SK-N-SH treated with all-trans-retinoic acid at 6 μM for 48 hours (cell line): ENCODE data around the gene SPATA2L.

Source experiments
- ATAC-seq: fragments of 200-7000 bp; cut with Tn5 transposase; 3 replicates; pipeline ENCODE4 v1.9.1; 2020; ENCODE audit warnings: mild to moderate bottlenecking, moderate library complexity
- ARNTL ChIP-seq: fragments of 450-650 bp; formaldehyde crosslinking; IDR thresholded peaks from 2 replicates; pipeline ENCODE4 v1.5.0; 2020; ENCODE audit warnings: low read depth, mild to moderate bottlenecking, moderate library complexity, borderline replicate concordance
- BACH2 ChIP-seq: fragments of 250-450 bp; sonication (Bioruptor Pico); IDR thresholded peaks from 2 replicates; pipeline ENCODE4 v1.9.0; 2021; ENCODE audit warnings: mild to moderate bottlenecking, borderline replicate concordance
- CREB5 ChIP-seq: fragments of 250-450 bp; sonication (Bioruptor Pico); IDR thresholded peaks from 2 replicates; pipeline ENCODE4 v1.5.1; 2020; ENCODE audit warnings: low read depth, mild to moderate bottlenecking, moderate library complexity
- CSDC2 ChIP-seq: fragments of 250-450 bp; sonication (Bioruptor Pico); IDR thresholded peaks from 2 replicates; pipeline ENCODE4 v1.5.0; 2020; ENCODE audit warnings: mild to moderate bottlenecking, moderate library complexity
- CSRNP3 ChIP-seq: fragments of 250-450 bp; sonication (Bioruptor Pico); IDR thresholded peaks from 2 replicates; pipeline ENCODE4 v1.5.1; 2021; ENCODE audit warnings: mild to moderate bottlenecking, moderate library complexity
- ESRRG ChIP-seq: fragments of 250-450 bp; sonication (Bioruptor Pico); IDR thresholded peaks from 2 replicates; pipeline ENCODE4 v1.6.1; 2021; ENCODE audit warnings: mild to moderate bottlenecking
- GLIS3 ChIP-seq: fragments of 250-450 bp; sonication (Bioruptor Pico); IDR thresholded peaks from 2 replicates; pipeline ENCODE4 v1.5.0; 2020; ENCODE audit warnings: mild to moderate bottlenecking, moderate library complexity
- ISL1 ChIP-seq: fragments of 250-450 bp; sonication (Bioruptor Pico); IDR thresholded peaks from 2 replicates; pipeline ENCODE4 v2.1.2; 2022; ENCODE audit warnings: mild to moderate bottlenecking, moderate library complexity
- OSR1 ChIP-seq: fragments of 250-450 bp; sonication (Bioruptor Pico); IDR thresholded peaks from 2 replicates; pipeline ENCODE4 v1.8.0; 2022; ENCODE audit warnings: moderate library complexity, mild to moderate bottlenecking, inconsistent platforms
- POU6F1 ChIP-seq: fragments of 250-450 bp; sonication (Bioruptor Pico); IDR thresholded peaks from 2 replicates; pipeline ENCODE4 v1.8.0; 2021; ENCODE audit warnings: low read depth, mild to moderate bottlenecking, moderate library complexity, borderline replicate concordance
- PPARA ChIP-seq: fragments of 250-450 bp; sonication (Bioruptor Pico); IDR thresholded peaks from 2 replicates; pipeline ENCODE4 v1.5.0; 2020; ENCODE audit warnings: mild to moderate bottlenecking, borderline replicate concordance
- RARB ChIP-seq: fragments of 250-450 bp; sonication (Bioruptor Pico); IDR thresholded peaks from 2 replicates; pipeline ENCODE4 v1.8.0; 2021; ENCODE audit warnings: mild to moderate bottlenecking, moderate library complexity
- SNAI2 ChIP-seq: fragments of 250-450 bp; sonication (Bioruptor Pico); IDR thresholded peaks from 2 replicates; pipeline ENCODE4 v1.5.0; 2020; ENCODE audit warnings: mild to moderate bottlenecking, moderate library complexity
- TCF4 ChIP-seq: fragments of 250-450 bp; sonication (Bioruptor Pico); IDR thresholded peaks from 2 replicates; pipeline ENCODE4 v1.8.0; 2021; ENCODE audit warnings: mild to moderate bottlenecking, moderate library complexity, borderline replicate concordance
- TOX ChIP-seq: fragments of 250-450 bp; sonication (Bioruptor Pico); IDR thresholded peaks from 2 replicates; pipeline ENCODE4 v1.8.0; 2021; ENCODE audit warnings: mild to moderate bottlenecking, moderate library complexity, borderline replicate concordance
- TSHZ2 ChIP-seq: fragments of 250-450 bp; sonication (Bioruptor Pico); IDR thresholded peaks from 2 replicates; pipeline ENCODE4 v1.5.0; 2020; ENCODE audit warnings: mild to moderate bottlenecking, moderate library complexity
- ZFP3 ChIP-seq: fragments of 250-450 bp; sonication (Bioruptor Pico); IDR thresholded peaks from 2 replicates; pipeline ENCODE4 v1.5.0; 2020; ENCODE audit warnings: mild to moderate bottlenecking, moderate library complexity
- ZFP30 ChIP-seq: fragments of 450-650 bp; formaldehyde crosslinking; IDR thresholded peaks from 2 replicates; pipeline ENCODE4 v1.5.0; 2022; ENCODE audit warnings: mild to moderate bottlenecking, moderate library complexity
- ZNF565 ChIP-seq: fragments of 450-650 bp; formaldehyde crosslinking; conservative IDR thresholded peaks from 2 replicates; pipeline ENCODE4 v1.5.0; 2020; ENCODE audit warnings: low read depth, mild to moderate bottlenecking, moderate library complexity
- ZNF70 ChIP-seq: fragments of 450-650 bp; formaldehyde crosslinking; IDR thresholded peaks from 2 replicates; pipeline ENCODE4 v1.5.0; 2020; ENCODE audit warnings: mild to moderate bottlenecking, moderate library complexity
- ZNF8 ChIP-seq: fragments of 450-650 bp; formaldehyde crosslinking; IDR thresholded peaks from 2 replicates; pipeline ENCODE4 v1.5.0; 2020; ENCODE audit warnings: mild to moderate bottlenecking, moderate library complexity

Gene SPATA2L

GRCh38 chr16:89709166-89709565 is 7.7 kb upstream of the SPATA2L start:
- TF ChIP-seq ZNF70 (CRISPR knock-in tag) (no peak), GLIS3 (CRISPR knock-in tag) (no peak), CREB5 (CRISPR knock-in tag) (no peak), ZFP3 (CRISPR knock-in tag) (no peak), ZNF565 (no peak), ISL1 (CRISPR knock-in tag) (no peak), RARB (CRISPR knock-in tag) (no peak)
- ATAC-seq, result no peak

GRCh38 chr16:89708481-89708931 is 7.0 kb upstream of the SPATA2L start:
- no peak for ATAC-seq
- no peak for TF ChIP-seq ZNF565
- no peak for TF ChIP-seq GLIS3 (CRISPR knock-in tag)
- TF ChIP-seq SNAI2 (CRISPR knock-in tag), result no peak
- TF ChIP-seq OSR1, result no peak
- no peak for TF ChIP-seq ZFP3 (CRISPR knock-in tag)
- TF ChIP-seq POU6F1 (CRISPR knock-in tag), result no peak
- TF ChIP-seq CREB5 (CRISPR knock-in tag), result no peak
- TF ChIP-seq ISL1 (CRISPR knock-in tag), result no peak
- TF ChIP-seq CSDC2 (CRISPR knock-in tag), result no peak

- no peak for ATAC-seq
- TF ChIP-seq ZFP30 (CRISPR knock-in tag), result no peak
- TF ChIP-seq SNAI2 (CRISPR knock-in tag), result no peak
- TF ChIP-seq, all 23 proteins: peak for 0
Observed at GRCh38 chr16:89707695-89708094, 6.2 kb upstream of the SPATA2L start.

- no peak for TF ChIP-seq ZFP30 (CRISPR knock-in tag)
- no peak for TF ChIP-seq TCF4 (CRISPR knock-in tag)
- TF ChIP-seq TSHZ2 (CRISPR knock-in tag), result no peak
- TF ChIP-seq ESRRG, result no peak
- no peak for TF ChIP-seq PPARA (CRISPR knock-in tag)
- no peak for TF ChIP-seq ZFP3 (CRISPR knock-in tag)
- no peak for ATAC-seq
Observed at GRCh38 chr16:89706518-89707260, 5.2 kb upstream of the SPATA2L start.

GRCh38 chr16:89705006-89705405 is 3.5 kb upstream of the SPATA2L start:
- ATAC-seq, result no peak
- TF ChIP-seq TCF4 (CRISPR knock-in tag) (no peak), BACH2 (CRISPR knock-in tag) (no peak), ZNF70 (CRISPR knock-in tag) (no peak), ZNF565 (no peak), CSRNP3 (CRISPR knock-in tag) (no peak), CSDC2 (CRISPR knock-in tag) (no peak), OSR1 (no peak), GLIS3 (CRISPR knock-in tag) (no peak), ARNTL (no peak), TSHZ2 (CRISPR knock-in tag) (no peak), PPARA (CRISPR knock-in tag) (no peak), ZFP30 (CRISPR knock-in tag) (no peak), ZNF8 (no peak), ESRRG (no peak), ISL1 (CRISPR knock-in tag) (no peak), RARB (CRISPR knock-in tag) (no peak), TOX (CRISPR knock-in tag) (no peak)
